Measurements from ENCODE around the gene EMX1. TPM values are rescaled to one million over a fixed set of nuclear protein-coding genes. Genes with fewer than 3 reads are reported as not detected.

The EMX1 gene
- total RNA-seq, 1 donor from 2014 or later = not detected

- Histone ChIP-seq H3K27ac (no peak overlapping the region), H3K36me3 (no peaks in the 10 kb centered on the region), H3K4me1 (no peaks in the 10 kb centered on the region), H3K9me3 (no peaks in the 10 kb centered on the region), H3K27me3 (no peaks in the 10 kb centered on the region), H3K4me3 (no peak overlapping the region)
- intact Hi-C loops (cut with DNase I) = no loop called here
- DNase-seq (ENCODE audit: low spot score in 2 of 2) = no peak
- no peak for TF ChIP-seq CTCF (IDR thresholded peaks at IDR 0.05)
Observed at GRCh38 chr2:72943540-72944395, 26.4 kb downstream of the EMX1 start.

GRCh38 chr2:72944804-72945449, 27.6 kb downstream of the EMX1 start:
- H3K27ac ChIP-seq = no peak overlapping the region
- no peaks in the 10 kb centered on the region for H3K9me3 ChIP-seq
- H3K36me3 ChIP-seq = no peaks in the 10 kb centered on the region
- TF ChIP-seq CTCF (IDR thresholded peaks at IDR 0.05) = no peak
- DNase-seq (ENCODE audit: low spot score in 2 of 2) = no peak
- no peaks in the 10 kb centered on the region for H3K27me3 ChIP-seq
- H3K4me3 ChIP-seq = no peak overlapping the region
- intact Hi-C loops (cut with DNase I) = no loop called here
- H3K4me1 ChIP-seq = no peaks in the 10 kb centered on the region

- intact Hi-C loops (cut with DNase I) = no loop called here
- Histone ChIP-seq H3K4me3 (no peak overlapping the region), H3K27ac (no peak overlapping the region), H3K9me3 (no peaks in the 10 kb centered on the region), H3K36me3 (no peaks in the 10 kb centered on the region), H3K4me1 (no peaks in the 10 kb centered on the region), H3K27me3 (no peaks in the 10 kb centered on the region)
- TF ChIP-seq CTCF (IDR thresholded peaks at IDR 0.05) = no peak
- DNase-seq (ENCODE audit: low spot score in 2 of 2) = no peak
Observed at GRCh38 chr2:72945450-72946019, 28.2 kb downstream of the EMX1 start.

- intact Hi-C loops (cut with DNase I) = no loop called here
- no peak overlapping the region for H3K4me3 ChIP-seq
- no peaks in the 10 kb centered on the region for H3K36me3 ChIP-seq
- H3K9me3 ChIP-seq = no peaks in the 10 kb centered on the region
- H3K27me3 ChIP-seq = no peaks in the 10 kb centered on the region
- no peak overlapping the region for H3K27ac ChIP-seq
- no peak for TF ChIP-seq CTCF (IDR thresholded peaks at IDR 0.05)
- no peaks in the 10 kb centered on the region for H3K4me1 ChIP-seq
- no peak for DNase-seq (ENCODE audit: low spot score in 2 of 2)
Observed at GRCh38 chr2:72946466-72946865, 29.1 kb downstream of the EMX1 start.

- H3K36me3 ChIP-seq = no peaks in the 10 kb centered on the region
- TF ChIP-seq CTCF (IDR thresholded peaks at IDR 0.05) = no peak
- H3K27me3 ChIP-seq = no peaks in the 10 kb centered on the region
- H3K27ac ChIP-seq = no peak overlapping the region
- intact Hi-C loops (cut with DNase I) = no loop called here
- no peak overlapping the region for H3K4me3 ChIP-seq
- no peaks in the 10 kb centered on the region for H3K4me1 ChIP-seq
- H3K9me3 ChIP-seq = no peaks in the 10 kb centered on the region
- no peak for DNase-seq (ENCODE audit: low spot score in 2 of 2)
Observed at GRCh38 chr2:72947952-72948830, 30.9 kb downstream of the EMX1 start.

Measured in ascending aorta (tissue), 2 donors.